AG20443 (cell line): Measurements from ENCODE around the gene TAOK1.

Source experiments
- DNase-seq: peaks from one replicate; pipeline ENCODE4 v3.0.0; 2012; ENCODE audit warnings: low spot score, mixed read lengths

TAOK1 gene

GRCh38 chr17:29595107-29595942 is 205.2 kb downstream of the TAOK1 start:
- no peak for DNase-seq

- DNase-seq: no peak
Observed at GRCh38 chr17:29595943-29596774, 206.0 kb downstream of the TAOK1 start.

- DNase-seq: no peak
Observed at GRCh38 chr17:29596811-29597210, 206.6 kb downstream of the TAOK1 start.

GRCh38 chr17:29597361-29598172 is 207.4 kb downstream of the TAOK1 start:
- no peak for DNase-seq
